IPS DF 4.7 (cell line): ENCODE data around the gene ANKRD31.
"Not testable (repeated sequence)": the region's sequence is repeated elsewhere in the genome, so short reads cannot be mapped to it uniquely, and the experiment has no call there.

Experiments
- DNase-seq: peaks from one replicate; pipeline ENCODE4 v3.0.0-alpha.2; 2013; ENCODE audit warnings: low spot score; ENCODE audit errors: extremely low read depth

The ANKRD31 gene

DNA sequence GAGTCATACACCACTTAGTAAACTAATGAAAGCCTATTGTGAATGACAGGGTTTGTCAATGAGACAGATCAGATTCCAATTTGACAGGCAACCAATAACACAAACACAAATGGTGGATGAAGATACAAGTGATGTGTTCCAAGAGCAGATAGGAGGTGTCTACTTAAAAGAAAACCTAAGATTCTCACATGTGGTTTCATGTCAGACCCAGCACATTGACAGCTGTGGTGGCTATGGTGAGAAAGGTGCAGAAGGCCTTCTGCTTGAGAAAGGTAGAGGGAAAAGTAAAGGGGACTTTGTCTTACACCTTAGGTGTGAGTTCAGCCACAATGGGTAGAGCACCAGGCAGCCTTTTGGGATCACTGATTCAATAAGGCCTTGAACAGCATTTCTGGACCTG lies 11.2 kb downstream of the ANKRD31 start:
- no peak for DNase-seq

DNA sequence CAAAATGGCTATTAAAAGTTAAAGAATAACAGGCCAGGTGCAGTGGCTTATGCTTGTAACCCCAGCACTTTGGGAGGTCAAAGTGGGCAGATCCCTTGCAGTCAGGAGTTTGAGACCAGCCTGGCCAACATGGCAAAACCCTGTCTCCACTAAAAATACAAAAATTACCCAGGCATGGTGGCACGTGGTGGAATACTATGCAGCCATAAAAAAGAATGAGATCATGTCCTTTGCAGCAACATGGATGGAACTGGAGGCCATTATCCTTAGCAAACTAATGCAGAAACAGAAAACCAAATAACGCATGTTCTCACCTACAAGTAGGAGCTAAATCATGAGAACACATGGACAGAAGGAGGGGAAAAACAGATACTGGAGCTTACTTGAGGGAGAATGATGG lies 15.9 kb downstream of the ANKRD31 start:
- DNase-seq: not testable (repeated sequence)

DNA sequence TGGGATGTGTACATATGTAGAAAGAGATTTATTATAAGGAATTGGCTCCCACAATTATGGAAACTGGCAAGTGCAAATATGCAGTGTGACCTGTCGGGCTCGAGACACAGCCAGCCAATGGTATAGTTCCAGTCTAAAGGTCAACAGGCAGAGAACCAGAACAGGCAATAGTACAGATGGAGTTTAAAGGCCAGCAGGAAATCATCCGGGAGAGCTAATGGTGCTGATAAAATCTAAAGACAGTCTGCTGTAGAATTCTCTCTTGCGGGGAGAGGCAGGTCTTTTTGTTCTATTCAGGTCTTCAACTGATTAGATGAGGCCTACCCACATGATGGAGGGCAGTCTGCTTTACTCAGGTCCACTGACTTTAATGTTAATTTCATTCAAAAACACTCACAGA lies 21.8 kb downstream of the ANKRD31 start:
- no peak for DNase-seq

DNA sequence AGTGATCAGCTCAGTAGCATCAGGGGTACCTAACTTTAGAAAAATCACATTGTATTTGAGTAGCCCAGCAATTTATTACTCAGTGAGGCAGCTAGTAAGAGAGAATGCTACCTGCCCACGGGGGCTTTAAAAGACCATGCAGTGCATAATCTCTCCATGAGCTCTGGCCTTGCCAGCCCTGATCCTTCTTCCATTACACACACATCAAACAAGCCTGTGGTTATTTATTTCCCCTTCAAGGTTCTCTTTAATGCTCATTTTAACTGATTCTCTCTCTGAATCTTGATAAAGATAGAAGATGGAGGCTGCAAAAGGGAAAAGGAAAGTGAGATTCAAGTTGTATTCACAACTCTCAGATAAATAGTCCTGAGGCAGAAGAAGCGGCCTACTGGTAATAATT lies 22.3 kb downstream of the ANKRD31 start:
- no peak for DNase-seq

DNA sequence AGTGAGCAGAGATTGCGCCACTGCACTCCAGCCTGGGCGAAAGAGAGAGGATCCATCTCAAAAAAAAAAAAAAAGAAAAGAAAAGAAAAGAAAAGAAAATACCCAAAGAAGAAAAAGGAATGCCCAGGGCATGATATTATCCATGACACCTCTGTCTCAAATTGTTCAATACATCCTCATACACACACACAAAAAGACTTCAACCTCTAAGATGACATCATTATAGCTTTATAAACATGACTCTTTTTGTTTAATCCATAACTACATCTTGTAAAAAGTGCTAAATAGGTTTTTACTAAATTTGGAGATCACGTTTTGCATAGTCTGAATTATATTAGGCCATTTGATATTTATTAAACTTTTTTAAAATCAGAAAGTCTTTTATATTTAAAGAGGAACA lies 33.1 kb downstream of the ANKRD31 start:
- DNase-seq: no peak

DNA sequence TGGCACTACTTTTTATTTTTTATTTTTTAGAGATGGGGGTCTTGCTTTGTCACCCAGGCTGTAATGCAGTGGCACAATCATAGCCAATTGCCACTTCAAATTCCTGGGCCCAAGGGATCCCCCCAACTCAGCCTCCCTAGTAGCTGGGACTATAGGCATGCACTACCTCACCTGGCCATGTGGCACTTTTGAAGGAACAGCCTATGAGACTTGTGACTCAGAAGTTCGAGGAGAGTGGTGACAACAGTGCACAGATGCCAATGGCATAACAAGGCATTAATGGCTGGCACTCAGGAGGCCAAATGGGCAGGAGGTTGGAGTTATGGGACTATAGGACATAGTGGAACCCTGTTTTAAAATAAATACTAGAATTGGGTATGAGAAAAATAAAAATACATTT lies 33.7 kb downstream of the ANKRD31 start:
- DNase-seq: no peak

DNA sequence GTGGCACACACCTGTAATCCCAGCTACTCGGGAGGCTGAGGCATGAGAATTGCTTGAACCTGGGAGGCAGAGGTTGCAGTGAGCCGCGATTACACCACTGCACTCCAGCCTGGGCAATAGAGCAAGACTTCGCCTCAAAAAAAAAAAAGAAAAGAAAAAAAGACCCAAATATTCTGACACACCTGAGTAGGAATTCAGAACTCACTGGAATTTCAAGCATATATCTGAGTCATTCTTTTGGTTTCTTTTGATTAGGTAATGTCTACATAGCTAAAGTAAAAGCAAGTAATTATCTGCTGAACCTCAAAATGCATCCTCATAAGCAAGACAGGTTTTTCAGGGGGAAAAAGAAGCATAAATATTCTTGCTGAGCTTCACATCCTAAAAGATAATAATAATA lies 35.9 kb downstream of the ANKRD31 start:
- DNase-seq: no peak

DNA sequence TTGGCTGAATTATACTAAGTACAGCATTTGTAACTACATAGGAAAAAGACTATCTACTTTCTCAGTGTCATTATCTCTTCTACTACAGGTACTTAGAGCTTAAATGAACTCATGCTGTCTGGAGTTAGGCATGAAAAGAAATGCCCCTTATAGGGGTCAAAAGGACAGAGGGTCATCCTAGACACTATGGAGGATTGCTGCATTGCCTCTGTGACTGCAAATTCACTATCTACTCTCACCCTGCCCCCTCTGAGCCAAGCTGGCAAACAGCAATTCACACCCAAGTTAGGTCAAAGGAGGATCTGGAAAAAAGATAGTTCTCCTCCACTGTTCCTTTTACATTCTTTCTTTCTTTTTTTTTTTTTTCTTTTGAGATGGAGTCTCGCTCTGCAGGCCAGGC lies 36.7 kb downstream of the ANKRD31 start:
- no peak for DNase-seq

DNA sequence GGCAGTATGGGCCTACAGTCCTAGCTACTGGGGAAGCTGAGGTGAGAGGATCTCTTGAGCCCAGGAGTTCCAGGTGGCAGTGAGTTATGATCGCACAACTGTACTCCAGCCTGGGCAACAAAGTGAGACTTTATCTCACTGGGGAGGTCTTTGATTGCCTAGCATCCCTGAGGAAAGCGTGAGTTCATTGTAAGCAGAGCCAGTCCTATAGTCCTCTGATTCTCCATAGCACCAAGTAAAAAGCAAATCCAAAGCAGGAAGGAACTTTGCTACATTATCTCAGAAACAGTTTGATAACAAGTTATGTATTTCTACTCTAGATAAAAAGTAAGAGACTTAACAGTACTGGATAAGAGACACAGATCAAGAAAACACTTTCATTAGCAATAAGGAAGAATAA lies 37.6 kb downstream of the ANKRD31 start:
- no peak for DNase-seq

DNA sequence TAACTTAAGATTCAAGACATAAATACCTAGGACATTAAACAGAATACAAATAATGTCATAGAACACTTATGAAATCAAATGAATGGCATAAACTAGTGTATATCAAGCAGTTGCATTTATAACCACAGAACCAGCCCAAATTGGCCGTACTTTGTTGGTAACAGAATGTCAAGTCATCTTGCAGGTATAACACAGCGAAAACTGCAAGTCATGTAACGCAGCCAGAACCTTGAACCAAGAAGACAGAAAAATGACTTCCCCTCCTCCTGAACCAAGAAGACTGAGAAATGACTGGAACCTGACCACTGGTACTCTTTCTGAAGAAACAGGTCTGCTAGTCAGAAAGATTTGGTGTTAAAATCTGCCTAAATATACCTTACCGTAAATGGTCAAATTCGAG lies 38.9 kb downstream of the ANKRD31 start:
- no peak for DNase-seq

DNA sequence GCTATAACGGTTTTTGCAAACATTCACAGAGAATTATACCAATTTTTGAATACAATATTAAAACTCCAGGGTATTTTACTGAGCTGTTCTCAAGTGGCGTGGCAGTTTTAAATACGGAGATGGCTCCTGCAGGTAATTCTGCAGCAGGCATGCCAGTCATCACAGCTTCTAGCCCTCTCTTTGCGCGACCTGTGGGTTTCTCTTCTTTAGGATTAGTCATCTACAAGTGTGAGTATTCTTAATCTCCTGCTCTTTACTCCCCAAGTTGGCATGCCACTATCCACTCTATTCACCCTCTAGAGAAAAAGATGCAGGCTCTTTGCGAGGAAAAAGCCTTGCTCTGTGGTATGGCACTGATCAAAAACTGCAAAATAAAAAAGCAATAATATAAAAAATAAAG lies 43.9 kb downstream of the ANKRD31 start:
- DNase-seq: no peak

DNA sequence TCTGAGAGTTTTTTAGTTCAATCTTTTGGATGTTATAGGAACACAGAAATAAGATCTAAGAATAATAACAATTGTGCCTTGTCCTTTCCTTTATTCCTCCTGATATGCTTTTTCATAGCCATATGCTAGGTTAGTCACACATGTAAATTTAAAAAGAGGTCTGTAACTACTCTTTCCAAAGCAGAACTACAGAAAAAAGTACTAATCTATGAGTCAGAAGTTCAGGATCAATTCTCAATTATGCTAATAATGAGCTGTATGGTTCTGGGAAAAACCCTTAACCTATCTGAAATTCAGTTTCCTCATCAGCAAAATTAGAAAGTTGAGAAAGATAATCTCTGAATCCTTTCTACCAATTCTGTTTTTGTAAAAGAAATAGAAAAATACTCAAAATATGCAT lies 44.4 kb downstream of the ANKRD31 start:
- no peak for DNase-seq

DNA sequence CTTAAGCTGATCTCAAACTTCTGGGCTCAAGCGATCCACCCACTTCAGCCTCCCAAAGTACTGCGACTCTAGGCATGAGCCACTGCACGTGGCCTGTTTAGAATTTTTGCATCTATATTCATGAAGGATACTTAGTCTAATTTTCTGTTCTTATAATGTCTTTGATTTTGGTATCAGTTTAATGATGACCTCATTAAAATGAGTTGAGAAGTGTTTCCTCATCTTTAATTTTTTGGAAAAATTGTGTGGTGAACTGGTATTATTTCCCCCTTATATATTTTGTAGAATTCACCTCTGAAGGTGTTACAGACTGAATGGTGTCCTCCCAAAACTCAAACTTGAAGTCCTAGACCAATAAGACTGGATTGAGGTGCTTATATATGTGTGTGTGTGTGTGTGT lies 46.5 kb downstream of the ANKRD31 start:
- DNase-seq: no peak

DNA sequence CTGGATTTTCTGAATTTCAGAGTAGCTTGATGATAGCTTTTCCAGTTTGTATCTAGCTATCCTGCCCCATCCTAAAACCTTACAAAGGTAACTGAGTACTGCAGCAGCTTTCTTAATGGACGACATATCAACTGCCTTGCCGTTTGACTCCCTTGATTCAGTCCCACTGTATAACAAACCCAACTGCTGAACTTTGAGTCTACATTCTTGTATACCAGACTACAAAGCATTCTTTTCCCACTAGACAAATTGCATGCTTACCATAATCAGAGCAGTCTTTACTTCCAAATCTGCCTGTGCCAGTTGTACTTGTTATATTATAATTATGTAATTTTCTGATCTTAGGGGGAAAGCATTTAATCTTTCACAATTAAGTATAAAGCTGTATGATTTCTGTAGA lies 47.3 kb downstream of the ANKRD31 start:
- no peak for DNase-seq

DNA sequence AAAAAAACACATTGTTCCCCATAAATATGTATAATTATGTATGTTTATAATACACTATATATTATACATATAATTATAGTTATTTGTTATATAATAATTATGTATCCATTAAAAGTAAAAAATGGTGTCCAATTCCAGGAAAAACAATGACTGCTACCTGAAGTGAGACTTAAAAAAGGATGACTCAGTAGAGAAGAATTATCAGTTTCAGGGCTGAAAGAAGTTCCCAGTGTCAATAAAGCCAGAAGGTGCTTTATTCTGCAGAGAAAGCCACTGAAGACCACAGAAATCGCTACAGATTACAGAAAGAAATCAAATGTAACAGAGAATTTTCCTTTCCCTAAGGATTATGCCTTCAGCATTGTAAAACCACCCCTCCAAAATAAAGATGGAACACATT lies 50.9 kb downstream of the ANKRD31 start:
- DNase-seq: no peak

DNA sequence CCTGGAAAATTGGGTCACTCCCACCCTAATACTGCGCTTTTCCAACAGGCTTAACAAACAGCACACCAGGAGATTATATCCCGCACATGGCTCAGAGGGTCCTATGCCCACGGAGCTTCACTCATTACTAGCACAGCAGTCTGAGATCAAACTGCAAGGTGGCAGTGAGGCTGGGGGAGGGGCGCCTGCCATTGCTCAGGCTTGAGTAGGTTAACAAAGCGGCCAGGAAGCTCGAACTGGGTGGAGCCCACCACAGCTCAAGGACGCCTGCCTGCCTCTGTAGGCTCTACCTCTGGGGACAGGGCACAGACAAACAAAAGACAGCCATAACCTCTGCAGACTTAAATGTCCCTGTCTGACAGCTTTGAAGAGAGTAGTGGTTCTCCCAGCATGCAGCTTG lies 60.7 kb downstream of the ANKRD31 start:
- not testable (repeated sequence) for DNase-seq

DNA sequence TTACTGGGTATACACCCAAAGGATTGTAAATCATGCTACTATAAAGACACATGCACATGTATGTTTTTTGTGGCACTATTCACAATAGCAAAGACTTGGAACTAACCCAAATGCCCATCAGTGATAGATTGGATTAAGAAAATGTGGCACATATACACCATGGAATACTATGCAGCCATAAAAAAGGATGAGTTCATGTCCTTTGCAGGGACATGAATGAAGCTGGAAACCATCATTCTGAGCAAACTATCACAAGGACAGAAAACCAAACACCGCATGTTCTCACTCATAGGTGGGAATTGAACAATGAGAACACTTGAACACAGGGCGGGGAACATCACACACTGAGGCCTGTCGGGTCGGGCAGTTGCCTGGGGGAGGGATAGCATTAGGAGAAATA lies 61.8 kb downstream of the ANKRD31 start:
- DNase-seq: not testable (repeated sequence)

DNA sequence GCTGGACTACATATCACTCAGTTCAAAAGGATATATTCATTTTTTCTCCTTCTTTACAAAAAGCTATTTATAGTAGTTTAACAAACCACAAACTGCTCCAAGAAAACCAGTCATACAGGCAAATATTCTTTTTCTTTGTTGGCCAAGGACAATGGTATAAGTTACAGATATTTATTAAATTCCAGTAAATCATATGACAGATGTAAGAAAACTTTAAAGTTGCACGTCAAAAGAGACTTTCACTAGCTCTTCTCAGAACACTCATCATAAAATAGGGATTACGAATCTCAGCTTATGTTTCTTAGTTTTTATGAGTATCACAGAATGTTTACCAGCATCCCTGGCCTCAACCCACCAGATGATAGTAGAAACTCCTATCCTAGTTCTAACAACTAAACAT lies 67.2 kb downstream of the ANKRD31 start:
- DNase-seq: no peak

DNA sequence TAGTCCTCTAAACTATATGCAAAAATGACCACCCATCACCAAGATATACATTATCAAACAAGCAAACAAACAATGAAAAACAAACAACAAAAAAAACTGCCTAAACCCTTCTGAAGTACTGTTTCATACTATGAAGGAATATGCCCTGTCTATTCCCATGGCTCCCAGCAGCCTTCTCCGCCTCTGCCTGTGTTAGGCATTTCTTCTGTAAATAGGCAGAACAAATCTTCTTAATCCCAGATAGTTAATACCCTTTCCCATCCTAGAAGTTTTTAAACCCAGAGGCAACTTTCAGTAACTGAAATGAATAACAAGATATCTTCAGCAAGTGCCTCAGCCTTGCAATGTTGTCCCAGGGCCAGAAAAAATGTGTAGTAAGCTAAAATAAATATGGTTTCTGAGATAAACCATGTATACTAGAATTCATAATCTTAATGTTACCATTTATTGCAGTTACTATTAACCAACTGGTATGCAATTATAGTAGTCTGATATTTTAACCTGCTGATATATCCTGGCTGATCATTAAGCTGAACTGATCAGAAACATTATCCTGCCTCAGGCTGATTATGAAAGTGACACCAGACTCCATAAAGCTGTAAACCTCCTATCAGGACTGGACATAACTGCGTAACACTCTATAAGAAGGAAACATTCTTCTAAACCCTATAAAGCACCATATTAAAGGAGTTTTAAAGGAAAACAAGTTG lies 68.5 kb downstream of the ANKRD31 start:
- no peak for DNase-seq

DNA sequence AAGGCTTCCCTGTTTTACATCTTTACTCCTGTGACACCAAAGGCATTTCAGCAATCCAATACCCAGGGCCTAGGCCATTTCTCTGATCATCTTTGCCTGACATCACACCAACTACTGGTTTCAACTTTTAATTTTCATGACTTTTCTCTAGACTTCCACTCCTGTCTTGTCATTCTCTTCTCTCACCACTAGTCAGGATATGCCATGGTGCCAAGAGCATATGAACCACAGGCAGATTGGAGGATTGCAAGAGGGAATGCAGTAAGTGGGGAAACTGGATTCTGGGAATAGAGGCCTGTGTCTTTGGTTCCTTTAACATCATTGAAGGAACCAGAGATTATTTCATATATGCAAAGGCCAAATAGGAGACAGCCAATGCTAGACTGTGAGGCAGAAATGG lies 69.3 kb downstream of the ANKRD31 start:
- DNase-seq: no peak

DNA sequence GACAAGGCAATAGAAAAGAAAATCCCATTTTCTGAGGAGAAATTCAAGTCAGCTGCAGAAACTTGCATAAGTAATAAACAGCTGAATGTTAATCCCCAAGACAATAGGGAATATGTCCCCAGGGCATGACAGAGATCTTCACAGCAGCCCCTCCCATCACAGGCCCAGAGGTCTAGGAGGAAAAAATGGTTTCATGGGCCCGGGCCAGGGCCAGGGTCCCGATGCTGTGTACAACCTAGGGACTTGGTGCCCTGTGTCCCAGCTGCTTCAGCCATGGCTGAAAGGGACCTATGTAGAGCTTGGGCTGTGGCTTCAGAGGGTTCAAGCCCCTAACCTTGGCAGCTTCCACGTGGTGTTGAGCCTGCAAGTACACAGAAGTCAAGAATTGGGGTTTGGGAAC lies 75.2 kb downstream of the ANKRD31 start:
- DNase-seq: not testable (repeated sequence)

DNA sequence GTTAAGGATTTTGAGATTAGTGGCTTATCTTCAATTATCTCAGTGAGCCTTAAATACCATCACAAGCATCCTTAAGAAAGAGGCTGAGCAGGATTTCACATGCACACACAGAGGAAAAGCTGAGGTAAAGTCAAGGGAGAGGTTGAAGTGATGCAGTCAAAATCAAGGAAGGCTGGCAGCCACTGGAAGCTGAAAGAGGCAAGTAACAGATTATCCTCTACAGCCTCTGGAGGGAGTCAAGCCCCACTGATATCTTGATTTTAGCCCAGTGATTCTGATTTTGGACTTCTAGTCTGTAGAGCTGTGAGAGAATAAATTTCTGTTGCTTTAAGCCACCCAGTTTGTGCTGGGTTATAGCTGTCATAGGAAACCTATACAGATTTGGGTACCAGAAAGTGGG lies 80.1 kb downstream of the ANKRD31 start:
- no peak for DNase-seq

DNA sequence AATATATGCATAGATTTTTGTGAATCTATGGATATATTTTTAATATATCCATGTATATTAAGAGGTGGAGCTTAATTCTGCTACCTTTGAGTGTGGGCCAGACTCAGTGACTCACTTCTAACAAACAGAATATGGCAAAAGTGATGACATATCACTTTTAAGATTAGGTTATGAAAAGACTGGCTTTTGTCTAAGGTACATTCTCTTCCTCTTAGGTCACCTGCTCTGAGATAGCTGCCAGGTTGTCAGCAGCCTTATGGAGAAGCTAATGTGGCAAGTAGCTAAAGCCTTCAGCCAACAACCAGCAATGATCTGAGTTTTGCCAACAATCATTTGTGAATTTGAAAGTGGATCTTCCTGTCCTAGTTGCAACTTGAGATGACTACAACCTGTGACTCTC lies 83.8 kb downstream of the ANKRD31 start:
- DNase-seq: no peak

DNA sequence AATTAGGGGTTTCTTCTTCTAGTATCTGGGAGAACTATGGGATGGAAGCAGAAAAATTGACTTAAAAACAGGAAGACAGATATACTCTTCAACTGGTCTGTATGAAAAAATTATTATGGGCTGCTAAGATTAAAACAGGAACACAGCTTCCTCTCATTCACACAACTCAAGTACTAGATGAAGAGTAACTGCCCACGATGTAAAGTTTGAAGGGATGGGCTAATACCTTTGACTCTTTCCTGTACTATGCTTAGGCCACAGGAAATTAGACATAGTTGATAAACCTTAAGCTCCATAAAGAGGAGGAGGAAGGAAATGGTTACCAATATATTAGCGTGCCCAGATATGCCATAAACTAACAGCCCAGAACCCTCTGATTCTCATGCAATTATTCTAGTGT lies 88.6 kb downstream of the ANKRD31 start:
- no peak for DNase-seq
